C4-2B (cell line): ENCODE measurements around the gene TTC38.

Experiments
- ZFX ChIP-seq: fragments of 450-650 bp; IDR thresholded peaks from 2 replicates; pipeline ENCODE4 v1.6.1; 2017
- TF ChIP-seq, protein P1 (sequence below): fragments of 450-650 bp; conservative IDR thresholded peaks from 2 replicates; pipeline ENCODE4 v1.5.1; 2017; ENCODE audit warnings: mild to moderate bottlenecking

DNA sequence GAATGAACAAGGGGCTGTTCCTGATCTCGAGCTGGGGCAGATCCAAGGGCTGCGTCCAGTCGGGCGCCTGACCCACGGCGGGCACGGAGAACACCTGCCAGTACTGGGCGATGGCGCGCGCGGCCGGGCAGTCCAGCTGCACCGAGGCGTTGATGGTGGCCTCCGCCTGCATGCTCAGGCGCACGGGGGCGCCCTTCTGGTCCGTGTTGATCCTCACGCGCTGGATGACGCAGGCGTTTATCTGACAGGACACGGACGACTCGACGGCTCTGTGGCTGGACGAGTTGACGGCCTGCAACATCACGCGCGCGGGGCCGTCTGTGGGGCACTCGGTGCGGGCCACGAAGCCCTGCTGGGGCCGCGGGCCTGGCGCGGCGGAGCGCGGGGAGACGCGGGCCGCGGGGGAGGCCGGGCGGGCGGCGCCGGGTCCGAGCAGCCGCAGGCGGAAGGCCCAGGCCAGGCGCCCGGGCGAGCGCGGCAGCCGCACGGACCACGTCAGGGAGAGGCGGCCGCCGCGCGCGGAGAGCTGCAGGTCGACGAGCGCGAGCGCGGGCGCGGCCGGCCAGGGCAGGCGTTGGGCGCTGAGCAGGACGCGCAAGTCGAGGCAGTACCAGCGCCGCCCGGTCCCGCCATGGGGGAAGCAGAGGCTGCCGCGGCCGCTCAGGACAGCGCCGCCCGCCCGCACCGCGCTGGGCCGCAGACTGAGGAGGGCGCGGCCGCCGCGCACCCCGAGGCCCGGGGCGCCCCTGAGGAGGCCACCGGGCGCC, 5.2 kb upstream of the TTC38 start:
- TF ChIP-seq, protein P1, sequence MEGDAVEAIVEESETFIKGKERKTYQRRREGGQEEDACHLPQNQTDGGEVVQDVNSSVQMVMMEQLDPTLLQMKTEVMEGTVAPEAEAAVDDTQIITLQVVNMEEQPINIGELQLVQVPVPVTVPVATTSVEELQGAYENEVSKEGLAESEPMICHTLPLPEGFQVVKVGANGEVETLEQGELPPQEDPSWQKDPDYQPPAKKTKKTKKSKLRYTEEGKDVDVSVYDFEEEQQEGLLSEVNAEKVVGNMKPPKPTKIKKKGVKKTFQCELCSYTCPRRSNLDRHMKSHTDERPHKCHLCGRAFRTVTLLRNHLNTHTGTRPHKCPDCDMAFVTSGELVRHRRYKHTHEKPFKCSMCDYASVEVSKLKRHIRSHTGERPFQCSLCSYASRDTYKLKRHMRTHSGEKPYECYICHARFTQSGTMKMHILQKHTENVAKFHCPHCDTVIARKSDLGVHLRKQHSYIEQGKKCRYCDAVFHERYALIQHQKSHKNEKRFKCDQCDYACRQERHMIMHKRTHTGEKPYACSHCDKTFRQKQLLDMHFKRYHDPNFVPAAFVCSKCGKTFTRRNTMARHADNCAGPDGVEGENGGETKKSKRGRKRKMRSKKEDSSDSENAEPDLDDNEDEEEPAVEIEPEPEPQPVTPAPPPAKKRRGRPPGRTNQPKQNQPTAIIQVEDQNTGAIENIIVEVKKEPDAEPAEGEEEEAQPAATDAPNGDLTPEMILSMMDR, result no peak
- TF ChIP-seq ZFX, result no peak
